MM.1S (cell line): ENCODE measurements around the gene ZNF665.

Source experiments
- DNase-seq: peaks from one replicate; pipeline ENCODE4 v3.0.0-alpha.2; 2015
- H2AFZ ChIP-seq: fragments of 300-600 bp; sonication (generic); 2 replicates; pipeline ENCODE4 v1.6.0; 2016; ENCODE audit warnings: antibody characterized with exemption, low read length
- H3F3A ChIP-seq: fragments of 300-600 bp; sonication (generic); 2 replicates; pipeline ENCODE4 v1.6.1; 2016; ENCODE audit warnings: mild to moderate bottlenecking, antibody characterized with exemption, low read length, moderate library complexity, mixed read lengths; ENCODE audit not compliant: insufficient read depth
- H3K27ac ChIP-seq: fragments of 300-600 bp; sonication (generic); 2 replicates; pipeline ENCODE4 v1.5.1; 2016; ENCODE audit warnings: mild to moderate bottlenecking, low read length
- H3K27me3 ChIP-seq: fragments of 300-600 bp; sonication (generic); replicated peaks from 2 replicates; pipeline ENCODE4 v1.6.0; 2016; ENCODE audit warnings: low read length; ENCODE audit not compliant: insufficient read depth
- H3K36me3 ChIP-seq: fragments of 300-600 bp; sonication (generic); replicated peaks from 2 replicates; pipeline ENCODE4 v1.6.1; 2016; ENCODE audit warnings: mild to moderate bottlenecking, low read length, mixed read lengths; ENCODE audit not compliant: insufficient read depth
- H3K4me1 ChIP-seq: fragments of 300-600 bp; sonication (generic); 2 replicates; pipeline ENCODE4 v1.6.1; 2016; ENCODE audit warnings: low read length, mixed read lengths
- H3K4me2 ChIP-seq: fragments of 300-600 bp; sonication (generic); 2 replicates; pipeline ENCODE4 v1.6.0; 2016; ENCODE audit warnings: low read depth, low read length
- H3K4me3 ChIP-seq: fragments of 300-600 bp; sonication (generic); 2 replicates; pipeline ENCODE4 v1.5.1; 2016; ENCODE audit warnings: low read length, mixed read lengths
- H3K79me2 ChIP-seq: fragments of 300-600 bp; sonication (generic); 2 replicates; pipeline ENCODE4 v1.6.1; 2016; ENCODE audit warnings: mixed run types, low read length, mixed read lengths
- H3K9ac ChIP-seq: fragments of 300-600 bp; sonication (generic); 2 replicates; pipeline ENCODE4 v1.6.1; 2016; ENCODE audit warnings: low read length, mixed read lengths
- H3K9me2 ChIP-seq: fragments of 300-600 bp; sonication (generic); replicated peaks from 2 replicates; pipeline ENCODE4 v1.6.1; 2016; ENCODE audit warnings: mild to moderate bottlenecking, low read length, mixed read lengths; ENCODE audit not compliant: insufficient read depth
- H3K9me3 ChIP-seq: fragments of 300-600 bp; sonication (generic); replicated peaks from 2 replicates; pipeline ENCODE4 v1.6.1; 2016; ENCODE audit warnings: mild to moderate bottlenecking, low read length, mixed read lengths; ENCODE audit not compliant: insufficient read depth
- H4K20me1 ChIP-seq: fragments of 300-600 bp; sonication (generic); 2 replicates; pipeline ENCODE4 v1.6.1; 2016; ENCODE audit warnings: mild to moderate bottlenecking, low read length, moderate library complexity, mixed read lengths; ENCODE audit not compliant: insufficient read depth
- EZH2 ChIP-seq: fragments of 300-600 bp; sonication (generic); optimal IDR thresholded peaks from 2 replicates; pipeline ENCODE3; 2017; ENCODE audit warnings: low read depth, mild to moderate bottlenecking, antibody characterized with exemption, low read length, mixed read lengths
- EZH2phosphoT487 ChIP-seq: fragments of 300-600 bp; sonication (generic); IDR thresholded peaks from 2 replicates; pipeline ENCODE4 v1.6.1; 2018; ENCODE audit warnings: antibody characterized with exemption, low read length
- TF ChIP-seq, protein P1 (sequence below): fragments of 300-600 bp; sonication (generic); IDR thresholded peaks from 2 replicates; pipeline ENCODE4 v1.5.1; 2016; ENCODE audit warnings: antibody characterized with exemption, low read length, mixed read lengths

Gene ZNF665

GRCh38 chr19:53132141-53132991 is 60.8 kb downstream of the ZNF665 start, which contains the start of gene ZNF415:
TSS of gene ZNF415 (minus strand) at chr19:53132910. CDS start at chr19:53122676, 10,234 bp downstream.
- H3K9me3 ChIP-seq = no peaks in the 10 kb centered on the region; the same call in 1 of the 2 replicates
- H3K36me3 ChIP-seq = no peaks in the 10 kb centered on the region
- no peak for DNase-seq
- no peaks in the 10 kb centered on the region for H3K27me3 ChIP-seq
- TF ChIP-seq, protein P1, sequence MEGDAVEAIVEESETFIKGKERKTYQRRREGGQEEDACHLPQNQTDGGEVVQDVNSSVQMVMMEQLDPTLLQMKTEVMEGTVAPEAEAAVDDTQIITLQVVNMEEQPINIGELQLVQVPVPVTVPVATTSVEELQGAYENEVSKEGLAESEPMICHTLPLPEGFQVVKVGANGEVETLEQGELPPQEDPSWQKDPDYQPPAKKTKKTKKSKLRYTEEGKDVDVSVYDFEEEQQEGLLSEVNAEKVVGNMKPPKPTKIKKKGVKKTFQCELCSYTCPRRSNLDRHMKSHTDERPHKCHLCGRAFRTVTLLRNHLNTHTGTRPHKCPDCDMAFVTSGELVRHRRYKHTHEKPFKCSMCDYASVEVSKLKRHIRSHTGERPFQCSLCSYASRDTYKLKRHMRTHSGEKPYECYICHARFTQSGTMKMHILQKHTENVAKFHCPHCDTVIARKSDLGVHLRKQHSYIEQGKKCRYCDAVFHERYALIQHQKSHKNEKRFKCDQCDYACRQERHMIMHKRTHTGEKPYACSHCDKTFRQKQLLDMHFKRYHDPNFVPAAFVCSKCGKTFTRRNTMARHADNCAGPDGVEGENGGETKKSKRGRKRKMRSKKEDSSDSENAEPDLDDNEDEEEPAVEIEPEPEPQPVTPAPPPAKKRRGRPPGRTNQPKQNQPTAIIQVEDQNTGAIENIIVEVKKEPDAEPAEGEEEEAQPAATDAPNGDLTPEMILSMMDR = no peak
- TF ChIP-seq EZH2 (no peak), EZH2phosphoT487 (no peak)
- no peak within 1 kb of the TSS for H3K4me3 ChIP-seq
- no peak within 1 kb of the TSS for H3K9ac ChIP-seq
- H3K4me2 ChIP-seq = no peak within 1 kb of the TSS
- H3K79me2 ChIP-seq = no peaks in the 10 kb centered on the region
- no peaks in the 10 kb centered on the region for H4K20me1 ChIP-seq
- no peaks in the 10 kb centered on the region for H3K9me2 ChIP-seq
- H3K27ac ChIP-seq = no peak within 1 kb of the TSS
- H3F3A ChIP-seq = no peaks in the 10 kb centered on the region
- H3K4me1 ChIP-seq = no peaks in the 10 kb centered on the region
- H2AFZ ChIP-seq = no peak within 1 kb of the TSS

DNA sequence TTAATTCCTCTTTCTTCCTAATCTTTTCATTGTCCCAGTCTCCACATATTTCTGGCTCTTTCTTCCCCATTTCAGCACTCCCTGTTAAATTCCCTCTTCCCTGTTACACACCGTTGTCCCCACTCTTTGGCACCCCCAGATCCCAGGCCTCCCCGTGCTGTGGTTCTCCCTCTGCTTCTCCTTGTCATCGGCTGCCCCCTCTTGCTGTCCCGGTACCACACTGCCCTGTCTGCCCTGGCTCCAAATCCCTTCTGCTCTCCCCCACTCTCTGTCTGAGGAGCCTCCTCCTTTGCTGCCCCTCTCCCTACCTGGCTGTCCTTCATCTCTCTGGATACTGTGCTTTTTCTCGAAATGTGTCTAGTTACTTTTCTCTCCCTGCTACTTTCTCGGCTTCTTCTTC is 61.4 kb downstream of the ZNF665 start:
- H2AFZ ChIP-seq = no peak overlapping the region
- no peak overlapping the region for H3K27ac ChIP-seq
- H3F3A ChIP-seq = no peaks in the 10 kb centered on the region
- no peaks in the 10 kb centered on the region for H3K4me1 ChIP-seq
- no peak overlapping the region for H3K4me3 ChIP-seq
- no peak overlapping the region for H3K9ac ChIP-seq
- no peak for TF ChIP-seq EZH2
- TF ChIP-seq, protein P1 = no peak
- no peak for TF ChIP-seq EZH2phosphoT487
- H3K36me3 ChIP-seq = no peaks in the 10 kb centered on the region
- H3K79me2 ChIP-seq = no peaks in the 10 kb centered on the region
- H4K20me1 ChIP-seq = no peaks in the 10 kb centered on the region
- no peak for DNase-seq
- H3K4me2 ChIP-seq = no peak overlapping the region
- no peaks in the 10 kb centered on the region for H3K9me2 ChIP-seq
- H3K9me3 ChIP-seq = no peaks in the 10 kb centered on the region; the same call in 1 of the 2 replicates
- no peaks in the 10 kb centered on the region for H3K27me3 ChIP-seq

DNA sequence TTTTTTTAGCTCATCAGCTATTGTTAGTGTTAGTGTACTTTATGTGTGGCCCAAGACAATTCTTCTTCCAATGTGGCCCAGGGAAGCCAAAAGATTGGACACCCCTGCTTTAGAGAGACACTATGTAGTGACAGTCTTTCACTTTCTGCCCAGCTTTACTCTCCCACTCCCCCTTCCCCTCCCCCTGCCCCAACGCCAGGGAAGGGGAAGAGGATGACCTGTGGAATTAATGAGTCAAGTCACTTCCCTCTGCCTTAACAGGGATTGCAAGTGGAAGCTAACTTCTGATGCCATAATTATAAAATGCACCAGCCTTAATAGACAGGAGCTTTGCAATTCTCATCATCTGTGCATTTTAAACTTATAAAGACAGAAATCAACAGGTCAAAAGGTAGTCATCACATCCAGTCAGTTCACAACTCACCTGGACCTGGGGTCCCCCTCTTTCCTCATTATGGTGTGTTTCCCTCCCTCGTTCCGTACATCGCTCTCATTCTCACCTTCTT is 62.0 kb downstream of the ZNF665 start:
- H4K20me1 ChIP-seq = no peaks in the 10 kb centered on the region
- no peak overlapping the region for H2AFZ ChIP-seq
- H3K79me2 ChIP-seq = no peaks in the 10 kb centered on the region
- no peaks in the 10 kb centered on the region for H3K27me3 ChIP-seq
- no peak for DNase-seq
- no peaks in the 10 kb centered on the region for H3K4me1 ChIP-seq
- TF ChIP-seq, protein P1 = no peak
- TF ChIP-seq EZH2 (no peak), EZH2phosphoT487 (no peak)
- no peaks in the 10 kb centered on the region; the same call in 1 of the 2 replicates for H3K9me3 ChIP-seq
- no peak overlapping the region for H3K27ac ChIP-seq
- H3K9me2 ChIP-seq = no peaks in the 10 kb centered on the region
- no peaks in the 10 kb centered on the region for H3F3A ChIP-seq
- no peak overlapping the region for H3K4me2 ChIP-seq
- no peak overlapping the region for H3K4me3 ChIP-seq
- H3K9ac ChIP-seq = no peak overlapping the region
- no peaks in the 10 kb centered on the region for H3K36me3 ChIP-seq
